IPS DF 19.7 (cell line): ENCODE measurements around the gene RPGR.

ENCODE experiments used
- DNase-seq: peaks from one replicate; pipeline ENCODE4 v3.0.0-alpha.2; 2013; ENCODE audit warnings: low read depth, low spot score

The RPGR gene

GRCh38 chrX:38327007-38327774 is at the start of gene RPGR:
TSS of gene RPGR (minus strand) at chrX:38327509. CDS start at chrX:38327367, 142 bp downstream.
- peak; percentile 50 for DNase-seq

GRCh38 chrX:38376747-38377146 is 49.4 kb upstream of the RPGR start:
- DNase-seq, result no peak

- DNase-seq, result no peak
These were observed 48.6 kb upstream of the RPGR start for GRCh38 chrX:38375891-38376290.

GRCh38 chrX:38374431-38374830 is 47.1 kb upstream of the RPGR start:
- no peak for DNase-seq

- no peak for DNase-seq
These were observed 44.3 kb upstream of the RPGR start for GRCh38 chrX:38371641-38372040.

GRCh38 chrX:38368774-38369173 is 41.5 kb upstream of the RPGR start:
- DNase-seq, result no peak

GRCh38 chrX:38365954-38366353 is 38.6 kb upstream of the RPGR start:
- DNase-seq, result no peak

GRCh38 chrX:38363046-38363445 is 35.7 kb upstream of the RPGR start:
- no peak for DNase-seq

- DNase-seq, result no peak
These were observed 30.7 kb upstream of the RPGR start for GRCh38 chrX:38357747-38358673.

GRCh38 chrX:38356401-38356800 is 29.1 kb upstream of the RPGR start:
- DNase-seq, result no peak

- no peak for DNase-seq
These were observed 25.1 kb upstream of the RPGR start, which contains the start of gene OTC for GRCh38 chrX:38352362-38352761. TSS of gene OTC (plus strand) at chrX:38352604. CDS start at chrX:38352697, 93 bp downstream.

GRCh38 chrX:38351346-38351745 is 24.0 kb upstream of the RPGR start:
- DNase-seq, result no peak

- peak; percentile 23 for DNase-seq
These were observed 19.8 kb upstream of the RPGR start for GRCh38 chrX:38347136-38347535.

- DNase-seq, result no peak
These were observed 18.8 kb upstream of the RPGR start for GRCh38 chrX:38346150-38346549.

GRCh38 chrX:38342853-38343778 is 15.8 kb upstream of the RPGR start:
- DNase-seq, result no peak

GRCh38 chrX:38341442-38341841 is 14.1 kb upstream of the RPGR start:
- DNase-seq, result no peak

GRCh38 chrX:38336538-38337240 is 9.4 kb upstream of the RPGR start:
- no peak for DNase-seq

- DNase-seq, result no peak
These were observed 8.1 kb upstream of the RPGR start for GRCh38 chrX:38335382-38335781.

- no peak for DNase-seq
These were observed 5.2 kb upstream of the RPGR start for GRCh38 chrX:38332505-38332904.

GRCh38 chrX:38327775-38328081 is 419 bp upstream of the RPGR start:
- DNase-seq, result no peak

GRCh38 chrX:38326086-38326485 is 1.2 kb downstream of the RPGR start:
- no peak for DNase-seq
